ENCODE measurements around the gene FTH1.

GRCh38 chr11:61962213-61963015, 5.0 kb downstream of the FTH1 start:
- TF ChIP-seq CTCF (IDR thresholded peaks at IDR 0.05; ENCODE audit: low read length), result no peak
- TF ChIP-seq EZH2 (IDR thresholded peaks at IDR 0.05; ENCODE audit: borderline replicate concordance, low read length), result no peak
